Measurements from ENCODE around the gene NF2.

GRCh38 chr22:29715240-29715639 lies 111.8 kb downstream of the NF2 start:
- TF ChIP-seq POLR2AphosphoS5 (IDR thresholded peaks at IDR 0.05) (no peak), CTCF (IDR thresholded peaks at IDR 0.05) (no peak)

Measured in gastroesophageal sphincter (tissue), 3 donors.